SJSA1 (cell line): Measurements from ENCODE around the gene SMC2. TPM values are rescaled to one million over a fixed set of nuclear protein-coding genes. Genes with fewer than 3 reads are reported as not detected.

ENCODE experiments used
- DNase-seq, 2 experiments: peaks; one replicate each; pipeline ENCODE4 v3.0.0-alpha.2; 2015 to 2020; ENCODE audit warnings: low spot score in 2 of 2, low read depth in 1 of 2
- H3K27ac ChIP-seq: fragments of 250-450 bp; sonication (Bioruptor Pico); 2 replicates; pipeline ENCODE4 v1.5.1; 2020; ENCODE audit warnings: mild to moderate bottlenecking, moderate library complexity
- H3K27me3 ChIP-seq: fragments of 250-450 bp; sonication (Bioruptor Pico); replicated peaks from 2 replicates; pipeline ENCODE4 v1.5.1; 2020; ENCODE audit warnings: mild to moderate bottlenecking, moderate library complexity
- H3K36me3 ChIP-seq: fragments of 250-450 bp; sonication (Bioruptor Pico); 2 replicates; pipeline ENCODE4 v1.5.1; 2020; ENCODE audit warnings: mild to moderate bottlenecking
- H3K4me1 ChIP-seq: fragments of 250-450 bp; sonication (Bioruptor Pico); replicated peaks from 2 replicates; pipeline ENCODE4 v1.6.1; 2021; ENCODE audit warnings: mild to moderate bottlenecking
- H3K4me3 ChIP-seq: fragments of 250-450 bp; sonication (Bioruptor Pico); 2 replicates; pipeline ENCODE4 v1.5.1; 2020; ENCODE audit warnings: mild to moderate bottlenecking
- H3K9me3 ChIP-seq: fragments of 250-450 bp; sonication (Bioruptor Pico); replicated peaks from 2 replicates; pipeline ENCODE4 v1.5.1; 2020; ENCODE audit warnings: mild to moderate bottlenecking
- total RNA-seq: library from RNA; depleted of rRNA; stranded (reverse); fragments of >200 nt; shearing (Covaris generic); gene quantifications from 2 replicates; pipeline ENCODE4 v1.2.3, GENCODE V29; 2014; rRNA removed

Gene SMC2
- 42.5 and 43.3 TPM in 2 replicates for total RNA-seq

GRCh38 chr9:104093647-104094533 lies at the start of gene SMC2:
Gene SMC2, plus strand, starts transcription at chr9:104094309. Its CDS starts 1,076 bp downstream, at chr9:104095385.
- Histone ChIP-seq H3K27ac (peak within 1 kb of the TSS; percentile 97), H3K36me3 (peaks cover 12% of the 10 kb centered on the region; the same call in 1 of the 2 replicates), H3K9me3 (no peaks in the 10 kb centered on the region), H3K4me3 (peak within 1 kb of the TSS; percentile 61), H3K4me1 (peaks cover 28% of the 10 kb centered on the region), H3K27me3 (no peaks in the 10 kb centered on the region)
- DNase-seq: peak; percentile 90 to 98

- no peak for DNase-seq
- Histone ChIP-seq H3K27me3 (no peaks in the 10 kb centered on the region), H3K4me3 (no peak overlapping the region), H3K4me1 (peaks cover 4% of the 10 kb centered on the region; the same call in 1 of the 2 replicates), H3K9me3 (no peaks in the 10 kb centered on the region), H3K27ac (no peak overlapping the region), H3K36me3 (no peaks in the 10 kb centered on the region)
Observed at GRCh38 chr9:104068546-104068945, 25.6 kb upstream of the SMC2 start.

DNA sequence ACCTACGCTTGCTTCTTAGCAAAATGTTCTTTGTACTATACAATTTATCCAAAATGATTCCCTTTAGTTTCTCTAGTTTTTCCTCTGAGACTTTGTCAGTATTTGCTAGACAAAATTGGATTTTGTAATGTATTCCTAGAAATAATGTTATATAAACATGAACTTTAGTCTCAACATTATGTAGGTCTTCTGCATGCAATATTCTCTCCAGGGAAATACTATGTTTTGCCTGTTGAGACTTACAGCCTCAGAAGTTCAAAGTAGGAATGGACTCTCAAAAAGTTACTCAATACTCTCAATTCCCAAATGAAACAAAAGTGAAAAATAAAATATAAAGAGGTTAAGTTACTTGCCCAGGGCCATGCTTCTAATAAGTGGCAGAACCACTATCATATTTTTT lies 24.8 kb upstream of the SMC2 start:
- DNase-seq: no peak
- H3K27ac ChIP-seq: no peak overlapping the region

GRCh38 chr9:104071589-104071988 lies 22.5 kb upstream of the SMC2 start:
- Histone ChIP-seq H3K4me1 (peaks cover 30% of the 10 kb centered on the region), H3K36me3 (no peaks in the 10 kb centered on the region), H3K9me3 (no peaks in the 10 kb centered on the region), H3K27ac (no peak overlapping the region), H3K27me3 (no peaks in the 10 kb centered on the region), H3K4me3 (no peak overlapping the region)
- no peak for DNase-seq

More for the DNA sequence above, 24.8 kb upstream of the SMC2 start:
- Histone ChIP-seq H3K36me3 (no peaks in the 10 kb centered on the region), H3K27me3 (no peaks in the 10 kb centered on the region), H3K9me3 (no peaks in the 10 kb centered on the region), H3K4me1 (peaks cover 9% of the 10 kb centered on the region), H3K4me3 (no peak overlapping the region)

- Histone ChIP-seq H3K4me3 (no peak overlapping the region), H3K27ac (no peak overlapping the region), H3K9me3 (no peaks in the 10 kb centered on the region), H3K4me1 (peaks cover 30% of the 10 kb centered on the region), H3K36me3 (no peaks in the 10 kb centered on the region), H3K27me3 (no peaks in the 10 kb centered on the region)
- DNase-seq: no peak
Observed at GRCh38 chr9:104073098-104073769, 20.9 kb upstream of the SMC2 start.

- no peaks in the 10 kb centered on the region for H3K27me3 ChIP-seq
- DNase-seq: no peak
Observed at GRCh38 chr9:104073770-104074133, 20.4 kb upstream of the SMC2 start.

DNA sequence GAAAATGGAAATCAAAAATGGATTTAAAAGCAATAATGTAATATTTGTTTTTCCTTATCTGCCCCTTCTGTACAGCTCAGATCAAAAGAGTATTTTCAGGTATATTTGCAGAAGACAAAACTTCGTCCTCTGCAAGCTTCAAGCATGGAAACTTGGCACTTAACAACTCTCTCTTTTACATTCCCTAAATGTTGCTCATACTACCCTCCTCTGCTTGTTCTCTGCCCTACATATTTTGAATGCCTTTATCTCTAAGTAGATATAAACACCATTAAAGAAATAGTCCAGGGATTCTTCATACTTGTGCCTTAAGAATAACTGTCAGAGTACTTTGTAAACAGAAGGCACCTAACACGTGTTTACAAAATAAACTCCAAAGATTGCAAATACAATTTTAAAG lies 19.2 kb upstream of the SMC2 start:
- Histone ChIP-seq H3K27me3 (no peaks in the 10 kb centered on the region), H3K27ac (peak overlapping the region; percentile 10)

More at GRCh38 chr9:104073770-104074133, 20.4 kb upstream of the SMC2 start:
- H3K27ac ChIP-seq: no peak overlapping the region
- no peaks in the 10 kb centered on the region for H3K9me3 ChIP-seq
- H3K4me1 ChIP-seq: peaks cover 28% of the 10 kb centered on the region
- H3K4me3 ChIP-seq: no peak overlapping the region
- no peaks in the 10 kb centered on the region for H3K36me3 ChIP-seq

DNA sequence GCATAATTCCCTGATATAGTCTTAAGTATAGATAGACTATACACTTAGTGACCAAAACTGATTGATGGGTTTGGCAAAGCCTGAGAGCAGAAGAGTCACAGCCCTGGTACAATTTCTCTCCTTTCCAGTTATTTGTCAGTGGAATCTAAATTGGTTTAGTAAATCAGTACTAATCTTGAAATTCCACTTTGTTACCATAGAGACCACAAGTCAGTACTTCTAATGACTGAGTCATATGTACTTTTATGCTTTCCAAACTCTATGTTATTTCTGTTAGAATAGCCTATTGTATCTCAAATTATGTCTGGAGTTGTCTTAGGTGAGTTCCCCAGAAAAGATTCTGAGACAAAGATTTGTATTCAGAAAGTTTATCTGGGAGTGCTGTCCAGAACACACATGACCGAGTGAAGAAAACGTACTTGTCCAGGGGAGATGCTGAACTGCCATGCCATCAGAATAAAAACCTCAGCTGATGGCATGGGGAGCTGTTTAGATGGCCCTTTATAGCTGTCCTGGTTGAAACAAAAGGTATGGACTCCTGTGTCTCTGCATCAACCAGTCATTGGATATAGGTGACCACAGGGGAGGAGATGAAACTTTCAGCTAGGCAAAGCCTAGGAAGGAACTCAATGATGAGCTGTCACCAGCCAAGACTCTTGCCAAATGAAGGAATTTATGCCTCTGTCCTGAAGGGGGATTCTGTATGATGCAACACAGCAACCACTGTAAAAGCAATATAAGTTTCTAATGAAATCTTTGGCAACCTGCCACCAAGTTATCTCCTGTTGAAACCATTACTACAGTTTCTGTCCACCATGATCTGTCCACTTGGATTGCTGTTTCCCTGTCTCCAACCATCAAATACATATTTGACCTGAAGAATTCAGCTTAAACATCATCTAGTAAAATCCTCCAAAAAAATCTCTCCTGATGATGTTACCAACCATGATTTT lies 18.0 kb upstream of the SMC2 start:
- Histone ChIP-seq H3K27me3 (no peaks in the 10 kb centered on the region), H3K9me3 (peaks cover 2% of the 10 kb centered on the region; the same call in 1 of the 2 replicates), H3K4me1 (peaks cover 26% of the 10 kb centered on the region), H3K36me3 (no peaks in the 10 kb centered on the region), H3K27ac (0 out of 2 replicates have a peak overlapping the region, but pooled peaks have one; percentile 10), H3K4me3 (no peak overlapping the region)
- peak in 1 of 2 experiments; percentile 37 for DNase-seq

More for the DNA sequence above, 19.2 kb upstream of the SMC2 start:
- DNase-seq: peak in 1 of 2 experiments; percentile 61
- peaks cover 26% of the 10 kb centered on the region for H3K4me1 ChIP-seq
- no peaks in the 10 kb centered on the region for H3K9me3 ChIP-seq
- H3K4me3 ChIP-seq: no peak overlapping the region
- H3K36me3 ChIP-seq: no peaks in the 10 kb centered on the region

- DNase-seq: peak in 1 of 2 experiments; percentile 3
- Histone ChIP-seq H3K4me1 (peaks cover 26% of the 10 kb centered on the region), H3K27ac (no peak overlapping the region), H3K27me3 (no peaks in the 10 kb centered on the region), H3K36me3 (no peaks in the 10 kb centered on the region), H3K4me3 (no peak overlapping the region), H3K9me3 (peaks cover 2% of the 10 kb centered on the region; the same call in 1 of the 2 replicates)
Observed at GRCh38 chr9:104078596-104078995, 15.5 kb upstream of the SMC2 start.

DNA sequence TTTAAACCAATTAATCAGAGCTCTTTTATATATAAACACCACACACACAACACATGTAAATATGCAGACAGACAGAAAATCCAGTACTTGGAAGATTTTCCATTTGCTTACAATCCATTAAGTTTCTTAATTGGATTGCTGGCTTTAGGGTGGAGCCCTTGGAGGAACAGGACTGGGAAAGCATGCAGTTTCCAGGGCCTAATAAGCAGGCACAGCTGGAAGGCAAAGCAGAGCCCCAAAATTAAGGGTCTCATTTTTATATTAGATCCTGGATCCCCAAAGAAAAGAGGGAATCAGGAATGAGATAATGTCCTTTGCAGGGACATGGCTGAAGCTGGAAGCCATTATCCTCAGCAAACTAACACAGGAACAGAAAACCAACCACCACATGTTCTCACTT lies 13.1 kb upstream of the SMC2 start:
- no peak for DNase-seq
- H3K36me3 ChIP-seq: no peaks in the 10 kb centered on the region
- peaks cover 7% of the 10 kb centered on the region for H3K4me1 ChIP-seq
- H3K4me3 ChIP-seq: no peak overlapping the region
- H3K27me3 ChIP-seq: no peaks in the 10 kb centered on the region
- H3K27ac ChIP-seq: no peak overlapping the region
- peaks cover 2% of the 10 kb centered on the region; the same call in 1 of the 2 replicates for H3K9me3 ChIP-seq

DNA sequence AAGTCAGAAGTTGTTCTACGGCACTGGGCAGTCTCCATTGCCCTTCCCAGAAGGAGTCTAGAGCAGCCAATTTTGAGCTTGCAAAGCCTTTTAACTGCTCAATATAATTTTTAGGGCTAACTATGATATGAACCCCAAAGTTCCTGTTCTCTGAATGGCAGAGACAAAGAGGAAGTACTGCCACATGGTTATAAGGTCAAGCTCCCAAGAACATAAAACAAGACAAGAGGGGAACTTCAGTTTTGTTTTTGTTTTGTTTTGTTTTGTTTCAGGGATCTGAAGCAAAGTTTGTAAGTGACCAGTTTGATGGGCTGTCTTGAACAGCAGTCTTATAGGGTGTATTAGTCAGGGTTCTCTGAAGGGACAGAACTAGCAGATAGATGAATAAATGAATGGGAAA lies 11.9 kb upstream of the SMC2 start:
- Histone ChIP-seq H3K36me3 (no peaks in the 10 kb centered on the region), H3K27me3 (no peaks in the 10 kb centered on the region), H3K4me3 (no peak overlapping the region), H3K27ac (no peak overlapping the region), H3K9me3 (peaks cover 2% of the 10 kb centered on the region; the same call in 1 of the 2 replicates), H3K4me1 (no peaks in the 10 kb centered on the region)
- DNase-seq: no peak

- Histone ChIP-seq H3K4me1 (no peaks in the 10 kb centered on the region), H3K4me3 (no peak overlapping the region), H3K9me3 (peaks cover 1% of the 10 kb centered on the region; the same call in 1 of the 2 replicates), H3K27me3 (no peaks in the 10 kb centered on the region), H3K27ac (no peak overlapping the region), H3K36me3 (no peaks in the 10 kb centered on the region)
- no peak for DNase-seq
Observed at GRCh38 chr9:104085525-104085924, 8.6 kb upstream of the SMC2 start.

GRCh38 chr9:104087894-104088293 lies 6.2 kb upstream of the SMC2 start:
- no peak for DNase-seq
- H3K27ac ChIP-seq: no peak overlapping the region
- H3K27me3 ChIP-seq: no peaks in the 10 kb centered on the region
- no peaks in the 10 kb centered on the region for H3K9me3 ChIP-seq
- H3K36me3 ChIP-seq: no peaks in the 10 kb centered on the region
- H3K4me1 ChIP-seq: peaks cover 16% of the 10 kb centered on the region
- H3K4me3 ChIP-seq: no peak overlapping the region
